ENCODE data around the gene SNAP47.

The SNAP47 gene

GRCh38 chr1:227798078-227798802 is 63.0 kb downstream of the SNAP47 start:
- DNase-seq (ENCODE audit: low read depth) = no peak

- no peak for DNase-seq (ENCODE audit: low read depth)
These were observed 64.5 kb downstream of the SNAP47 start for GRCh38 chr1:227799756-227800155.

GRCh38 chr1:227803933-227804332 is 68.7 kb downstream of the SNAP47 start:
- no peak for DNase-seq (ENCODE audit: low read depth)

DNA sequence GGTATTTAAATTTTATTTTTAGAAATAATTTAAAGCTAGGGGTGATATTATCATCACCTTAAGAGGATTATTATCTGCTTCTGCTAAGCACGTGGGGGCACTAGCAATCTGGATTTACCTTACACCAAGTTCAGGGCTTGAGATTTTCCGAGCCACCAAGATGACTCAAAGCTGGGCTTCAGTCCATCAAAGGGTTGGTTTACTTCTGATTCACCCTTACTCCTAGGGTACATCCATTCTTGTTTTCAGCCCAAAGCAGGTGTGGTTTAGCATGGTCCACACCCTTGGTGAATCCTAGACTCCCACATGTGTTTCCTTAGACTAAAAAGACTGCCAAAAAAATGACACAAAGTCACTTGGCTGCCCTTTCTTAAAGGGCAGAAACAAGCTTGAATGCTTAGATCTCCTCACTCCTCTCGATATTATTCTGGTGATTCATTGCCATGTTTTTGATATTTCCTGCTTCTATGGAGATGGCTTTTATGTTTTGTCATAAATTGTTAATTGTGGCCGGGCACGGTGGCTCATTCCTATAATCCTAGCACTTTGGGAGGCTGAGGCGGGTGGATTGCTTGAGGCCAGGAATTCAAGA is 70.5 kb downstream of the SNAP47 start:
- DNase-seq (ENCODE audit: low read depth) = no peak

DNA sequence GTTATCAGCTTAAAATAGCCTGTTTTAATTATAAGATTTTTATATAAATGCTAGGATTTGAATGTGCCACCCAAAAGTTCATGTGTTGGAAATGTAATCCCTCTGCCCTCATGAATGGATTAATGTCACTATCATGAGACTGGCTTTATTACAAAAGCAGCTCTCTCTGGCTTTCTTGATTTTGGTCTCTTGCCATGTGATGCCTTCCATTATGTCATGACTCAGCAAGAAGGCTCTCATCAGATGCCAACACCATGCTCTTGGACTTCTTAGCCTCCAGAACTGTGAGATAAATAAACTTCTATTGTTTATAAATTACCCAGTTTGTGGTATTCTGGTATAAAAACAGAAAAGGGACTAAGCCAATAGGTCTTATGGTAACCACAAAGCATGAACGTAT is 73.3 kb downstream of the SNAP47 start:
- DNase-seq (ENCODE audit: low read depth) = no peak

DNA sequence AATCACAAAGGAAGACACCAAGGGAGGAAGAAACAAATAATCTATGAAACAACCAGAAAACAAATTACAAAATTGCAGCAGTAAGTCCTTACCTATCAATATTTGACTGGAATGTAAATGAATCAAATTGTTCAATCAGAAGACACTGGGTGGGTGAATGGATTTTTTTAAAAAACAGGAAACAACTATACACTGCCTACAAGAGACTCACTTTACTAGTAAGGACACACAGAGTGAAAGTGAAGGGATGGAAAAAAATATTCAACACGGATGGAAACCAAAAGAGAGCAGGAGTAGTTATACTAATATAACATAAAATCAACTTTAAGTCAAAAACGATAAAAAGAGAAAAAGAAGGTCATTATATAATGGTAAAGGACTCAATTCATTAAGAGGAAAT is 73.8 kb downstream of the SNAP47 start:
- no peak for DNase-seq (ENCODE audit: low read depth)

DNA sequence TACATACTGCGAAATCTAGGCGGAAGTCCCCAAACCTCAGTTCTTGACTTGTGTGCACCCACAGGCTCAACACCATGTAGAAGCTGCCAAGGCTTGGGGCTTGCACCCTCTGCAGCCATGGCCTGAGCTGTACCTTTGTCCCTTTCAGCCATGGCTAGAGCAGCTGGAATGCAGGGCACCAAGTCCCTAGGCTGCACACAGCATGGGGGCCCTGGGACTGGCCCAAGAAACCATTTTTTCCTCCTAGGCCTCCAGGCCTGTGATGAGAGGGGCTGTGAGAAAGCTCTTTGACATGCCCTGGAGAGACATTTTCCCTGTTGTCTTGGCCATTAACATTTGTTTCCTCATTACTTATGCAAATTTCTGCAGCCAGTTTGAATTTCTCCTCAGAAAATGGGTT is 78.7 kb downstream of the SNAP47 start:
- no peak for DNase-seq (ENCODE audit: low read depth)

DNA sequence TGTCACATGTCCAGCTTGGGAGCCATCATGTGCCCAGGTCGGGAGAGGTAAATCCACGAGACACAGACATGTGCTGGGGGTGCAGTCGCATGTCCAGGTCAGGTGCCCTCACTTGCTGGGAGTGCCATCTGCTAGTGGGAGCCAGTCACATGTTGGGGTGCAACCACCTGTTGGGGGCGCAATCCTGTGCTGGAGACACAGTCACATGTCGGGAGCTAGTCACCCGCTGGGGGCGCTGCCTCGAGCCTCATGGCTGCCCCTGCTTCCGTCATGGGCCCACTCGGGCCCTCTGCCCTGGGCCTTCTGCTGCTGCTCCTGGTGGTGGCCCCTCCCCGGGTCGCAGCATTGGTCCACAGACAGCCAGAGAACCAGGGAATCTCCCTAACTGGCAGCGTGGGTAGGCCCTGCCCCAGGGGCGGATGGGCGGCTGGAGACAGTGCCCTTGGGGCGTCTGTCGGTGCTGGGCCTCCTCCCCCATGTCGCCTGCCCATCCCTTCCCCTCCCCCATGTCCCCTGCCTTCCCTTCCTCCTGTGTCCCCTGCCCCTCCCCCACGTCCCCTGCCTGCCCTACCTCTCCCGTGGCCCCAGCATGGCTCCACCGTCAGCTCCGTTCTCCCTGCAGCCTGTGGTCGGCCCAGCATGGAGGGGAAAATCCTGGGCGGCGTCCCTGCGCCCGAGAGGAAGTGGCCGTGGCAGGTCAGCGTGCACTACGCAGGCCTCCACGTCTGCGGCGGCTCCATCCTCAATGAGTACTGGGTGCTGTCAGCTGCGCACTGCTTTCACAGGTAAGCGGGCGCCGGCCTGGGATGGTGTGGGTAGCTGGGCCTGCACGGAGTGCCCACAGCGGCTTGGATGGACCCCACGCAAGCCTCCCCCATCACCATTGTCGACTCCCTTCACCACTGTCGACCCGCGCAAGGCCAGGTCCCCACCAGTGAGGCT is 80.5 kb downstream of the SNAP47 start, which contains the start of gene PRSS38:
Gene PRSS38 (plus strand): TSS at position 208 of the 942 bp plus-strand sequence. CDS start 42 bp downstream, at position 250.
- no peak for DNase-seq (ENCODE audit: low read depth)

DNA sequence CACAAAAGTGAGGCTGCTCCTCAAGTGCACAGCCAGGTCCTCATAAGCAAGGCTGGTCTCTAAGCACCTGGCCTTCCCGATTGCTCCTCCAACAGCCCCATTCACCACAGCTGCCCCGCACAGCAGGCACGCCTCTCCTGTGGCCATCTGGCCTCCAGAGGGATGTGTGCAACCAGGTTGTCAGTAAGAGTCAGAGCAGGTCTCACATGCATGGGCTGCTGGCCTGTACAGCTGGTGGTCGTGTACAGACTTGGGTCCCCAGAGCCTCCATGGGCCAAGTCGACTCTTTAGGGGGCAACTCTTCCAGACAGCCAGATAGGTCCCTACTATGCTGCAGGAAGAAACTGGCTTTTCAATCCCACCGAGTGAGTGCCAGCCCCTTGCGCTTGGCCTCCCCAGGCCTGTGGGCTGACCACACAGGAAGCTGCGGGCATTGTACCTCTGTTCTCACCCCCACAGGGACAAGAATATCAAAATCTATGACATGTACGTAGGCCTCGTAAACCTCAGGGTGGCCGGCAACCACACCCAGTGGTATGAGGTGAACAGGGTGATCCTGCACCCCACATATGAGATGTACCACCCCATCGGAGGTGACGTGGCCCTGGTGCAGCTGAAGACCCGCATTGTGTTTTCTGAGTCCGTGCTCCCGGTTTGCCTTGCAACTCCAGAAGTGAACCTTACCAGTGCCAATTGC is 81.7 kb downstream of the SNAP47 start:
- no peak for DNase-seq (ENCODE audit: low read depth)

GRCh38 chr1:227823537-227823936 is 88.3 kb downstream of the SNAP47 start:
- DNase-seq (ENCODE audit: low read depth) = no peak

GRCh38 chr1:227824204-227824603 is 89.0 kb downstream of the SNAP47 start:
- DNase-seq (ENCODE audit: low read depth) = no peak

DNA sequence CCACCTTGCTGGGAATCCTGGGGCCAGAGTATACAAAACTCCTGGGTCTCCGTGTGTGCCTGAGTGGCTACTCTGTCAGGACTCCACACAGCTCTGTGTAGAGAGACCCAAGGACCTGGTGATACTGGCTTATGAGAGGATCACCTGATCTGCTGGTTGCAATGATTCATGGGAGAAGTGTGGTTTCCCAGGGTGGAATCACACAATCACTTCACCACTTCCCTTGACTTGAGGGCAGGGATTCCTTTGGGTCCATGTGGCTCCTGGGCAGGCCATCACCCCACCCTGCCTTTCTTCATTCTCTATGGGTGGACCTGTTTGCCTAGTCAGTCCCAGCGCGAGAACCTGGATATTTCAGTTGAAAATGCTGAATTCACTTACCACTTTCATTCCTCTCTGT is 93.6 kb downstream of the SNAP47 start:
- no peak for DNase-seq (ENCODE audit: low read depth)

Data from activated T-cell treated with anti-CD3 and anti-CD28 coated beads for 1 hour (primary cell).